Cardiac septum (tissue), 1 donor: ENCODE data around the gene PCNX3. TPM values are rescaled to one million over a fixed set of nuclear protein-coding genes. Genes with fewer than 3 reads are reported as not detected.
"Not testable (repeated sequence)": the region's sequence is repeated elsewhere in the genome, so short reads cannot be mapped to it uniquely, and the experiment has no call there.

Experiments used
- DNase-seq: peaks from one replicate; pipeline ENCODE4 v3.0.0-alpha.2; 2020; ENCODE audit warnings: low spot score
- intact Hi-C: fragments of 100-400 bp; cut with DNase I; formaldehyde crosslinking; loops from one replicate; pipeline ENCODE4 v1.14.0; 2022
- total RNA-seq: library from RNA; stranded (reverse); fragmentation: NEBNext Ultra II Directional; extraction: Animal tissue kit (Norgen Biotek cat#: 25700); gene quantifications from one replicate; pipeline ENCODE4 v1.2.1, GENCODE V29; 2021
- donor health status: DM: no; HTN: no; CAD: no.

The PCNX3 gene
- total RNA-seq, 1 donor from 2014 or later: 15.9 TPM

DNA sequence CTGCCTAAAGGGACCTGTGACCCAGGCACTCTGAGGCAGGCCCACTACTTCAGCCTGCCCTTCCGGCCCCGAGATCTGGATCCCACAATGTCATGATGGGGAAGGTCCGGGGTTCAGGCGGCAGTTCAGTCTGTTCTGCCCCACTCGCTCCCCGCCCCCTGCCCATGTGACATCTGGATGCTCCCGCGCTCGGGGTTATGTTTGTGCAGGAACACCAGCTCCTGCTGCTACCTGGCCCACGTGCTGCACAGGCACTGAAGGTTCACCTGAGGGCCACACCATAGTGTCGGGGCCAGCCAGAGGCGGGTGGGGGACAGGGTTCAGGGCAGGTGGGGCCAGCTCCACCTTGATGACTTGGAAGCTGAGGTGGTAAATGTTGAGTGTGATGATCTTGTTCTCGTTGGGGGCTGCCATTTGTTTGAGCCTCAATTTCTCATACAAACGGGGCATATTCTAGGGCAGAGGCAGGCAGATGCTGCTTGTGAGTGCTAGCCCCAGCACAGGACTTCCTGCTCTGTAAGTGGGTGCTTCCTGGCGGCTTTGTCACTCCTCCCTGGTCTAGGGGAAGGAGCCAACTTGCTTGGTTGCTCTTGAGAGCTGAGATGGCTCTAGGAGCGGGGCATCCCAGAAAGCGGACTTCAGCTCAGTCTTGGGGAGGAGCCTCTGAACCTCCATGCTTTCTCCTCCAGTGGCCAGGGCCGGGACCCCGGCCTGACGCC is 18.0 kb downstream of the PCNX3 start:
- DNase-seq: no peak
- intact Hi-C loops: no loop called here

- intact Hi-C loops: no loop called here
- DNase-seq: no peak
Measured at GRCh38 chr11:65634109-65634436, 18.5 kb downstream of the PCNX3 start.

GRCh38 chr11:65634440-65634839 is 18.9 kb downstream of the PCNX3 start:
- DNase-seq: no peak
- intact Hi-C loops: no loop called here

DNA sequence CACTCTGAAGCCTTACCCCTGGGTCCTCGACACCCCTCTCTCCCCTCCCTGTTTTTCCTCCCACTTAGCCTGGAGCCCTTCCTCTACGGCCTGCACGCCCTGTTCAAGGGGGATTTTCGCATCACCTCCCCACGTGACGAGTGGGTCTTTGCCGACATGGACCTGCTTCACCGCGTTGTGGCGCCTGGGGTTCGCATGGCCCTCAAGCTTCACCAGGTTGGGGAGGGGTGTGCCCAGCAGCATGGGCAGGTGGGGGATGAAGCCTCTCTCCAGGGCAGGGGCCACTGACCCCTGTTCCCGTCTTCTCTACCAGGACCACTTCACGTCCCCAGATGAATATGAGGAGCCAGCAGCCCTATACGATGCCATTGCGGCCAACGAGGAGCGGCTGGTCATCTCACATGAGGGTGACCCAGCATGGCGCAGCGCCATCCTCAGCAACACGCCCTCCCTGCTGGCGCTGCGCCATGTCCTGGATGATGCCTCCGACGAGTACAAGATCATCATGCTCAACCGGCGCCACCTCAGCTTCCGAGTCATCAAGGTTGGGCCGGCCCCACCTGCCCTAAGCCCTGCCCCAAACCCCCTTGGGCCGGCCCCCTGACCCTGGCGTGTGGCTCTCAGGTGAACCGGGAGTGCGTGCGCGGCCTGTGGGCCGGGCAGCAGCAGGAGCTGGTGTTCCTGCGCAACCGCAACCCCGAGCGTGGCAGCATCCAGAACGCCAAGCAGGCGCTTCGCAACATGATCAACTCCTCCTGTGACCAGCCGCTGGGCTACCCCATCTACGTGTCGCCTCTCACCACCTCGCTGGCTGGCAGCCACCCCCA is 19.5 kb downstream of the PCNX3 start:
- no peak for DNase-seq
- intact Hi-C loops: no loop called here

GRCh38 chr11:65636108-65637031 is 20.8 kb downstream of the PCNX3 start:
- DNase-seq: no peak
- intact Hi-C loops: no loop called here

GRCh38 chr11:65637032-65637557 is 21.5 kb downstream of the PCNX3 start:
- intact Hi-C loops: no loop called here
- no peak for DNase-seq

GRCh38 chr11:65637794-65638419 is 22.3 kb downstream of the PCNX3 start, which contains the start of gene SIPA1:
Gene SIPA1, plus strand, starts transcription at chr11:65638101. Its CDS starts 2,821 bp downstream, at chr11:65640922.
- intact Hi-C loops: no loop called here
- peak; percentile 92 for DNase-seq

- intact Hi-C loops, DNase-seq: not testable (repeated sequence)
Measured at GRCh38 chr11:65639228-65639597, 23.6 kb downstream of the PCNX3 start.

DNA sequence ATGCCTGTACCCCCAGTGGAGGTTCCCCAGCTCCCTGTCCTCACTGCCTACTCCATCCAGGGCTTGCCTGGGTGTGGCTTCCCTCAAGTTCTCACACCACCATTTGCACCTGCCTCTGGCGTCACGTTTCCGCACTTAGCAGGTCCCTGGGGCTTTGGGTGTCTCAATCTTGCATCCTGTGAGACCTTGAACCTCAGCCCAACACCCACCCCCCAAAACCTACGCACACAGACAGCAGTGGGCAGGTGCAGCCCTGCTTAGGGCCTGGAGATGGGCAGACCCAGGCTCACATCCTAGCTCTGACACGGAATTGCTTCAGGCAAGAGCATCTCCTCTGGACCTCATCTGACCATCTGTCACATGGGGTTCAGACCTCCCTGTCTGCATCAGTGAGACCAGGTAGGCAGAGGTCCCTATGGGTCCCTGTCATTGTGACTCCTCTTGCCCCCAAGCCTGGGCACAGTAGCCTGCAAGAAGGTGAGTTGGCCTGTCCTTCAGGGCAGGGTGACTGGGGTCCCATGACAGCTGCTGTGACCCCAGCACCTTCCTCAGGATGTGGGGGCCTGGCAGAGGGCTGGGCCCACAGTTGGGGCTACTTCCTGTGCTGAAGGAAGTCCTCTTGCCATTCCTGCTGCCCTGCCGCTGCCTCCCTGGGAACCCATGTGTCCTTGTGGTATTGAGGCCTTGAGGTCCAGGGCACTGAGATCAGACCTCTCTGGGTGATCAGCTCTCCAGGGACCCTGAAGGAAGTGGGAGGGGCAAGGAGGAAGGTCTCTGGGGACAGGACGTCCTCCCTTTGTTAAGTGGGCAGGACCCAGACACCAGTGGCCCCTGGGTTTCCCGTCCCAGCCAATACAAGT is 24.3 kb downstream of the PCNX3 start:
- DNase-seq: no peak
- intact Hi-C loops: no loop called here

GRCh38 chr11:65640483-65641296 is 25.1 kb downstream of the PCNX3 start:
- DNase-seq: peak; percentile 94
- intact Hi-C loops: no loop called here

DNA sequence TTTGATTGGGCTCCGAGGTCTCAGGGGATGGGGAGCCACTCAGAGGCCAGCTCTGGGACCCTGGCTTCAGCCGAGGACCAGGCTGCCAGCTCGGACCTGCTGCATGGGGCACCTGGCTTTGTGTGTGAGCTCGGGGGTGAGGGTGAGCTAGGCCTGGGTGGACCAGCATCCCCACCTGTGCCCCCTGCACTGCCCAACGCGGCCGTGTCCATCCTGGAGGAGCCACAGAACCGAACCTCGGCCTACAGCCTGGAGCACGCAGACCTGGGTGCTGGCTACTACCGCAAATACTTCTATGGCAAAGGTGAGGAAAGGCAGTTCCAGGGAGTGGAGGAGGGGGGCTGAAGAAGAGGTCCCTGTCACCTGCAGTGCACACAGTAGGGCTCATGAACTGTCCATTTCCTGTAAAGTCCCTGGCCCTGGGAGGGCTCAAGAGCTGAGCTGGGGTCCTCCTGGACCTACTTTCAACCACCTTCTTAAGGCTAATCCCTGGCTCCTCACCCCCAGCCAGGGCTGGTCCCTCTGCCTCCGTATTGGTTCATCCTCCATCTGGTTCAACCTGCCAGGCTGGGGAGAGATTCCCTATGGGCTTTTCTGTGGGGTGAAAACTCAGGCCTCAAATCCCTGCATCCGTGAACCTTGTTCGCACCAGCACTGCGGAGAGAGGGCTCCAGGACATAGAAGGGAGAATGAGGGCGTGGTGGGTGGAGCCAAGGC is 25.9 kb downstream of the PCNX3 start:
- intact Hi-C loops: no loop called here
- DNase-seq: no peak

GRCh38 chr11:65642014-65642671 is 26.6 kb downstream of the PCNX3 start:
- intact Hi-C loops: no loop called here
- DNase-seq: no peak

DNA sequence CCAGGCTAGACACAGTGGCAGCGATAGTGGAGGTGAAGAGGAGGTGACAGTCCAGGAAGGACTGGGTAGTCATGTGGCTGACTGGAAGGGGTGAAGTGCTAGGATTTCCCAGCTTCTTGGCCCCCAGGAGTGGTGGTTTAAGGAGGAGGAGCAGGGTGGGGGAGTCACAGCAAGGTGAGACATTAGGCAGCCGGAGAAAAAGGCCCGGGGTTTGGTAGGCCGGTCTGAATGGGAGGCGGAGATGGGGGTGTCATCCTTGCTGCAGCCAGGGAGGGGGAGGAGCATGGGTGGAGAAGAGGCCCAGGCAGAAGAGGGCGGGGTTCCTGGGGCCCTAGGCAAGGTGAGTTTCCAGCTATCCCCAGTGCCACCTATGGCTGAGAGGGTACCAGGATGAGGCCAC is 28.4 kb downstream of the PCNX3 start:
- intact Hi-C loops: no loop called here
- no peak for DNase-seq

DNA sequence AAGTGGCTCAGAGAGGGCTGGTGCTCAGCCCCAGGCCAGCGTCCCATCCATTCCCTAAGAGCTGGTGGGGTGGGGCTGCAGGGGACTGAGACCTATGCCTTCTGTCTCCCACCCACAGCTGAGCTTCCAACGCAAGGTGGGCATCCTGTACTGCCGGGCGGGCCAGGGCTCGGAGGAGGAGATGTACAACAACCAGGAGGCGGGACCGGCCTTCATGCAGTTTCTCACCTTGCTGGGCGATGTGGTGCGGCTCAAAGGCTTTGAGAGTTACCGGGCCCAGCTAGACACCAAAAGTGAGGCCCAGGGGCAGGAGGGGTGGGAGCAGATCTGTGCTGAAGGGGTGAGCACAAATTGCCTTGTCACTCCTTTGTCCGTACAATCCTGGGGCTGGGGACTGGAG is 29.3 kb downstream of the PCNX3 start:
- intact Hi-C loops: no loop called here

GRCh38 chr11:65645710-65646109 is 30.1 kb downstream of the PCNX3 start:
- intact Hi-C loops: no loop called here

More for the DNA sequence above, 29.3 kb downstream of the PCNX3 start:
- DNase-seq: no peak

DNA sequence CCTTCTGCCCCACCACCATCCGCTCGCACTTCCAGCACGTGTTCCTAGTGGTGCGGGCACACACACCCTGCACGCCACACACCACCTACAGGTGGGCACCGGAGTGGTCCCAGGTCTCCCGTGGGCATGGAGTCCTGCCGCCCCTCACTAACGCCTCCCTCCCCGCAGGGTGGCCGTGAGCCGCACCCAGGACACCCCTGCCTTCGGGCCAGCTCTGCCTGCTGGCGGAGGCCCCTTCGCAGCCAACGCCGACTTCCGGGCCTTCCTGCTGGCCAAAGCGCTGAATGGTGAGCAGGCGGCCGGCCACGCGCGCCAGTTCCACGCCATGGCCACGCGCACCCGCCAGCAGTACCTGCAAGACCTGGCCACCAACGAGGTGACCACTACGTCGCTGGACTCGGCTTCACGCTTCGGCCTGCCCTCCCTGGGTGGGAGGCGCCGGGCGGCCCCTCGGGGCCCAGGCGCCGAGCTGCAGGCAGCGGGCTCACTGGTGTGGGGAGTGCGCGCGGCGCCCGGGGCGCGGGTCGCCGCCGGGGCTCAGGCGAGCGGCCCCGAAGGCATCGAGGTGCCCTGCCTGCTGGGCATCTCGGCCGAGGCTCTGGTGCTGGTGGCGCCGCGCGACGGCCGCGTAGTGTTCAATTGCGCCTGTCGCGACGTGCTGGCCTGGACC is 30.8 kb downstream of the PCNX3 start:
- intact Hi-C loops: no loop called here
- DNase-seq: no peak

More at GRCh38 chr11:65645710-65646109, 30.1 kb downstream of the PCNX3 start:
- DNase-seq: no peak
